Measurements from ENCODE around the gene RGS7. TPM values are rescaled to one million over a fixed set of nuclear protein-coding genes. Genes with fewer than 3 reads are reported as not detected.

Gene RGS7
- total RNA-seq, 1 donor from 2014 or later = 16.0 TPM

- Mint-ChIP-seq H3K36me3 (ENCODE audit: unreplicated experiment) (peaks cover 3% of the 10 kb centered on the region), H3K27ac (ENCODE audit: unreplicated experiment) (no peak overlapping the region), H3K4me1 (ENCODE audit: low read depth, unreplicated experiment) (no peaks in the 10 kb centered on the region), H3K9me3 (ENCODE audit: unreplicated experiment) (no peaks in the 10 kb centered on the region), H3K27me3 (ENCODE audit: unreplicated experiment) (no peaks in the 10 kb centered on the region), H3K4me3 (ENCODE audit: unreplicated experiment) (no peak overlapping the region)
- TF ChIP-seq CTCF (IDR thresholded peaks at IDR 0.05; ENCODE audit: partially characterized antibody, unreplicated experiment) = no peak
- DNase-seq = no peak
These were observed 545.7 kb downstream of the RGS7 start for GRCh38 chr1:240811256-240811655.

GRCh38 chr1:240808381-240808780, 548.6 kb downstream of the RGS7 start:
- Mint-ChIP-seq H3K4me1 (ENCODE audit: low read depth, unreplicated experiment) (no peaks in the 10 kb centered on the region), H3K27ac (ENCODE audit: unreplicated experiment) (no peak overlapping the region), H3K27me3 (ENCODE audit: unreplicated experiment) (no peaks in the 10 kb centered on the region), H3K9me3 (ENCODE audit: unreplicated experiment) (no peaks in the 10 kb centered on the region), H3K4me3 (ENCODE audit: unreplicated experiment) (no peak overlapping the region), H3K36me3 (ENCODE audit: unreplicated experiment) (peaks cover 3% of the 10 kb centered on the region)
- no peak for DNase-seq
- TF ChIP-seq CTCF (IDR thresholded peaks at IDR 0.05; ENCODE audit: partially characterized antibody, unreplicated experiment) = no peak

GRCh38 chr1:240806200-240806745, 550.7 kb downstream of the RGS7 start:
- no peaks in the 10 kb centered on the region for H3K36me3 Mint-ChIP-seq (ENCODE audit: unreplicated experiment)
- no peak overlapping the region for H3K27ac Mint-ChIP-seq (ENCODE audit: unreplicated experiment)
- no peak for DNase-seq
- H3K4me3 Mint-ChIP-seq (ENCODE audit: unreplicated experiment) = no peak overlapping the region
- H3K4me1 Mint-ChIP-seq (ENCODE audit: low read depth, unreplicated experiment) = no peaks in the 10 kb centered on the region
- TF ChIP-seq CTCF (IDR thresholded peaks at IDR 0.05; ENCODE audit: partially characterized antibody, unreplicated experiment) = no peak
- H3K9me3 Mint-ChIP-seq (ENCODE audit: unreplicated experiment) = peaks cover under 1% of the 10 kb centered on the region
- no peaks in the 10 kb centered on the region for H3K27me3 Mint-ChIP-seq (ENCODE audit: unreplicated experiment)

GRCh38 chr1:240804475-240804874, 552.5 kb downstream of the RGS7 start:
- TF ChIP-seq CTCF (IDR thresholded peaks at IDR 0.05; ENCODE audit: partially characterized antibody, unreplicated experiment) = no peak
- Mint-ChIP-seq H3K36me3 (ENCODE audit: unreplicated experiment) (no peaks in the 10 kb centered on the region), H3K4me3 (ENCODE audit: unreplicated experiment) (no peak overlapping the region), H3K27ac (ENCODE audit: unreplicated experiment) (no peak overlapping the region), H3K9me3 (ENCODE audit: unreplicated experiment) (peaks cover 2% of the 10 kb centered on the region), H3K4me1 (ENCODE audit: low read depth, unreplicated experiment) (no peaks in the 10 kb centered on the region), H3K27me3 (ENCODE audit: unreplicated experiment) (no peaks in the 10 kb centered on the region)
- no peak for DNase-seq

GRCh38 chr1:240803151-240803550, 553.9 kb downstream of the RGS7 start:
- Mint-ChIP-seq H3K4me1 (ENCODE audit: low read depth, unreplicated experiment) (no peaks in the 10 kb centered on the region), H3K27ac (ENCODE audit: unreplicated experiment) (no peak overlapping the region), H3K27me3 (ENCODE audit: unreplicated experiment) (no peaks in the 10 kb centered on the region), H3K36me3 (ENCODE audit: unreplicated experiment) (no peaks in the 10 kb centered on the region), H3K9me3 (ENCODE audit: unreplicated experiment) (peaks cover 2% of the 10 kb centered on the region), H3K4me3 (ENCODE audit: unreplicated experiment) (no peak overlapping the region)
- no peak for DNase-seq
- TF ChIP-seq CTCF (IDR thresholded peaks at IDR 0.05; ENCODE audit: partially characterized antibody, unreplicated experiment) = no peak
